Measurements from ENCODE around the gene ZBTB2.

DNA sequence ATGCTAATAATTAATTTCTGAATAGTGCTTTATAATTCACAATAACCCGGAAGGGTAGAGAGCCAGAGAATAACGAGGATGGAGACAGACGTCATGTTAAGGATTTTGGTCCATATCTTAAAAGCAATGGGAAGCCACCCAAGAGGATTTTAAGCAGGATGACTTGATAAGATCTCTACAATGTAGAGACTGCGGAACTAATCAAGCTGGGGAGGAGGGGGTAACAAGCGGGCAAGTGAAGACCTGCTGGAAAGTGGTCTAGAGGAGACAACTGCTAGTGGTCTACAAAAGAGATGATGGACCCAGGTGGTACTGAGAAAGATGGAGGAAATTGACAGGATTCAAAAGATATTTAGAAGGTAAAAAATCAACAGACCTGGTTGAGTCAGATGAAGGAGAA is 7.2 kb downstream of the ZBTB2 start:
- TF ChIP-seq, protein P1, sequence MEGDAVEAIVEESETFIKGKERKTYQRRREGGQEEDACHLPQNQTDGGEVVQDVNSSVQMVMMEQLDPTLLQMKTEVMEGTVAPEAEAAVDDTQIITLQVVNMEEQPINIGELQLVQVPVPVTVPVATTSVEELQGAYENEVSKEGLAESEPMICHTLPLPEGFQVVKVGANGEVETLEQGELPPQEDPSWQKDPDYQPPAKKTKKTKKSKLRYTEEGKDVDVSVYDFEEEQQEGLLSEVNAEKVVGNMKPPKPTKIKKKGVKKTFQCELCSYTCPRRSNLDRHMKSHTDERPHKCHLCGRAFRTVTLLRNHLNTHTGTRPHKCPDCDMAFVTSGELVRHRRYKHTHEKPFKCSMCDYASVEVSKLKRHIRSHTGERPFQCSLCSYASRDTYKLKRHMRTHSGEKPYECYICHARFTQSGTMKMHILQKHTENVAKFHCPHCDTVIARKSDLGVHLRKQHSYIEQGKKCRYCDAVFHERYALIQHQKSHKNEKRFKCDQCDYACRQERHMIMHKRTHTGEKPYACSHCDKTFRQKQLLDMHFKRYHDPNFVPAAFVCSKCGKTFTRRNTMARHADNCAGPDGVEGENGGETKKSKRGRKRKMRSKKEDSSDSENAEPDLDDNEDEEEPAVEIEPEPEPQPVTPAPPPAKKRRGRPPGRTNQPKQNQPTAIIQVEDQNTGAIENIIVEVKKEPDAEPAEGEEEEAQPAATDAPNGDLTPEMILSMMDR (IDR thresholded peaks at IDR 0.05), result no peak
- TF ChIP-seq POLR2A (IDR thresholded peaks at IDR 0.05), result no peak
- TF ChIP-seq POLR2AphosphoS5 (IDR thresholded peaks at IDR 0.05), result no peak
